KMS-11 (cell line): ENCODE results near the gene NTN3.
A peak's percentile ranks its signal among the peaks of the same experiment; 100 is the strongest.

ENCODE experiments used
- H2AFZ ChIP-seq: fragments of 200-600 bp; sonication (generic); 2 replicates; pipeline ENCODE4 v1.6.1; 2016; ENCODE audit warnings: antibody characterized with exemption, mixed run types, low read depth
- H3K27ac ChIP-seq: fragments of 200-600 bp; sonication (generic); 2 replicates; pipeline ENCODE4 v1.6.1; 2016; ENCODE audit warnings: mild to moderate bottlenecking, mixed run types
- H3K27me3 ChIP-seq: fragments of 200-600 bp; sonication (generic); 2 replicates; pipeline ENCODE4 v1.6.1; 2017; ENCODE audit warnings: mild to moderate bottlenecking, low read depth, mixed run types, moderate library complexity; ENCODE audit not compliant: insufficient read depth
- H3K36me3 ChIP-seq: fragments of 200-600 bp; sonication (generic); 2 replicates; pipeline ENCODE4 v1.6.1; 2017; ENCODE audit warnings: mild to moderate bottlenecking, mixed run types; ENCODE audit not compliant: insufficient read depth
- H3K4me1 ChIP-seq: fragments of 200-600 bp; sonication (generic); 2 replicates; pipeline ENCODE4 v1.6.1; 2016; ENCODE audit warnings: mild to moderate bottlenecking, low read depth, mixed run types; ENCODE audit not compliant: poor library complexity, severe bottlenecking
- H3K4me2 ChIP-seq: fragments of 200-600 bp; sonication (generic); 2 replicates; pipeline ENCODE4 v1.7.0; 2016; ENCODE audit warnings: mild to moderate bottlenecking, mixed run types
- H3K4me3 ChIP-seq: fragments of 200-600 bp; sonication (generic); IDR thresholded peaks from 2 replicates; pipeline ENCODE4 v1.6.1; 2017; ENCODE audit warnings: low read depth, low read length, mixed read lengths; ENCODE audit not compliant: insufficient read depth
- H3K79me2 ChIP-seq: fragments of 200-600 bp; sonication (generic); 2 replicates; pipeline ENCODE4 v1.6.1; 2016; ENCODE audit warnings: low read depth, mixed run types; ENCODE audit not compliant: insufficient read depth
- H3K9ac ChIP-seq: fragments of 200-600 bp; sonication (generic); 2 replicates; pipeline ENCODE4 v1.6.1; 2016; ENCODE audit warnings: mild to moderate bottlenecking, mixed run types
- H4K20me1 ChIP-seq: fragments of 200-600 bp; sonication (generic); 2 replicates; pipeline ENCODE4 v1.6.1; 2016; ENCODE audit warnings: mild to moderate bottlenecking, mixed run types; ENCODE audit not compliant: insufficient read depth
- TF ChIP-seq, protein P1 (sequence below): fragments of 200-600 bp; sonication (generic); conservative IDR thresholded peaks from 2 replicates; pipeline ENCODE4 v1.6.1; 2017; ENCODE audit warnings: low read depth, mild to moderate bottlenecking, antibody characterized with exemption, low read length, moderate library complexity, mixed read lengths

NTN3 gene

DNA sequence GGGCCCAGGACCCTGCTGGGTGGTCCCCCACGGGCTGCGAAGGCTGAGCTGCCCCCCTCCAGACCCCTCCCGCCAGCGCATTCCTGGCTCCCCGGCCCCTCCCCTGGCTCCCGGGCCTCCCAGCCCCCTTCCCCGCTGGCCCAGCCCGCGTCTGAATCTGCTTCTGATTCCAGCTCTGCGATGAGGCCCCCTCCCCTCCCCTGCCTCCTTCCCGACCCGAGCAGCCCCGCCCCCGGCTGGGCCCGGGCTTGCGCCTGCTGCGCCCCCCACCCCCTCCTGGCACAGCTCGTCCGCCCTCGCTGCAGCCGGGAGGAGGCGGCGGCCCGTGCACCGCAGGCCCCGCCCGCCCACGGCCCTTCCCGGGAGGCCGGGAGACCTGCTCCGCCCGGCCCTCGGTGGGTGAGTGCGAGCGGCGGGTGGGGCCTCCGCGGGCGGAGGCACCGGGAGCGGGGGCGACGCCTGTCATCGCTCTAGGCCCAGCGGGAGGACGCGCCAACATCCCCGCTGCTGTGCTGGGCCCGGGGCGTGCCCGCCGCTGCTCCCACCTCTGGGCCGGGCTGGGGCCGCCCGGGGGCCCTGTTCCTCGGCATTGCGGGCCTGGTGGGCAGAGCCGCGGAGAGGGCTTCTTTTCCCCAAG is at the start of gene NTN3:
TSS of gene NTN3 (plus strand) at position 282 of the 637 bp plus-strand sequence. CDS start 405 bp downstream, outside the sequence.
- Histone ChIP-seq H4K20me1 (no peaks in the 10 kb centered on the region), H2AFZ (no peak within 1 kb of the TSS), H3K79me2 (no peaks in the 10 kb centered on the region; the same call in 1 of the 2 replicates), H3K4me1 (peaks cover 51% of the 10 kb centered on the region), H3K27me3 (peaks cover 37% of the 10 kb centered on the region), H3K36me3 (no peaks in the 10 kb centered on the region), H3K27ac (no peak within 1 kb of the TSS), H3K4me3 (no peak within 1 kb of the TSS), H3K4me2 (peak within 1 kb of the TSS; percentile 29), H3K9ac (no peak within 1 kb of the TSS)
- TF ChIP-seq, protein P1, sequence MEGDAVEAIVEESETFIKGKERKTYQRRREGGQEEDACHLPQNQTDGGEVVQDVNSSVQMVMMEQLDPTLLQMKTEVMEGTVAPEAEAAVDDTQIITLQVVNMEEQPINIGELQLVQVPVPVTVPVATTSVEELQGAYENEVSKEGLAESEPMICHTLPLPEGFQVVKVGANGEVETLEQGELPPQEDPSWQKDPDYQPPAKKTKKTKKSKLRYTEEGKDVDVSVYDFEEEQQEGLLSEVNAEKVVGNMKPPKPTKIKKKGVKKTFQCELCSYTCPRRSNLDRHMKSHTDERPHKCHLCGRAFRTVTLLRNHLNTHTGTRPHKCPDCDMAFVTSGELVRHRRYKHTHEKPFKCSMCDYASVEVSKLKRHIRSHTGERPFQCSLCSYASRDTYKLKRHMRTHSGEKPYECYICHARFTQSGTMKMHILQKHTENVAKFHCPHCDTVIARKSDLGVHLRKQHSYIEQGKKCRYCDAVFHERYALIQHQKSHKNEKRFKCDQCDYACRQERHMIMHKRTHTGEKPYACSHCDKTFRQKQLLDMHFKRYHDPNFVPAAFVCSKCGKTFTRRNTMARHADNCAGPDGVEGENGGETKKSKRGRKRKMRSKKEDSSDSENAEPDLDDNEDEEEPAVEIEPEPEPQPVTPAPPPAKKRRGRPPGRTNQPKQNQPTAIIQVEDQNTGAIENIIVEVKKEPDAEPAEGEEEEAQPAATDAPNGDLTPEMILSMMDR = no peak

GRCh38 chr16:2422123-2422867 is 48.8 kb upstream of the NTN3 start:
- H3K4me2 ChIP-seq = no peak overlapping the region
- H4K20me1 ChIP-seq = no peaks in the 10 kb centered on the region
- H3K79me2 ChIP-seq = no peaks in the 10 kb centered on the region
- TF ChIP-seq, protein P1 = no peak
- H3K4me3 ChIP-seq = no peak overlapping the region
- H2AFZ ChIP-seq = no peak overlapping the region
- H3K27ac ChIP-seq = no peak overlapping the region
- H3K27me3 ChIP-seq = no peaks in the 10 kb centered on the region
- no peaks in the 10 kb centered on the region for H3K36me3 ChIP-seq
- H3K9ac ChIP-seq = no peak overlapping the region
- H3K4me1 ChIP-seq = no peaks in the 10 kb centered on the region

- H3K27ac ChIP-seq = no peak overlapping the region
- TF ChIP-seq, protein P1 = no peak
- H3K4me1 ChIP-seq = peaks cover 5% of the 10 kb centered on the region
- no peaks in the 10 kb centered on the region for H3K79me2 ChIP-seq
- H3K36me3 ChIP-seq = no peaks in the 10 kb centered on the region
- no peak overlapping the region for H3K9ac ChIP-seq
- no peaks in the 10 kb centered on the region for H4K20me1 ChIP-seq
- no peaks in the 10 kb centered on the region for H3K27me3 ChIP-seq
- no peak overlapping the region for H3K4me2 ChIP-seq
- H2AFZ ChIP-seq = no peak overlapping the region
- no peak overlapping the region for H3K4me3 ChIP-seq
Measured at GRCh38 chr16:2424061-2425007, 46.8 kb upstream of the NTN3 start.

GRCh38 chr16:2425008-2425518 is 46.0 kb upstream of the NTN3 start:
- Histone ChIP-seq H3K27me3 (no peaks in the 10 kb centered on the region), H3K79me2 (peaks cover 7% of the 10 kb centered on the region; the same call in 1 of the 2 replicates), H3K4me2 (no peak overlapping the region), H3K4me1 (peaks cover 6% of the 10 kb centered on the region), H3K4me3 (no peak overlapping the region), H3K36me3 (no peaks in the 10 kb centered on the region), H4K20me1 (no peaks in the 10 kb centered on the region), H3K9ac (no peak overlapping the region), H3K27ac (no peak overlapping the region), H2AFZ (no peak overlapping the region)
- TF ChIP-seq, protein P1 = no peak
